Cardiac muscle cell (in vitro differentiated cells and primary cell): ENCODE results near the gene UBR1. TPM values are rescaled to one million over a fixed set of nuclear protein-coding genes. Genes with fewer than 3 reads are reported as not detected.
"Not testable (repeated sequence)": the region's sequence is repeated elsewhere in the genome, so short reads cannot be mapped to it uniquely, and the experiment has no call there.

ENCODE experiments used
- DNase-seq, 2 donors: peaks; one replicate each; pipeline versions ENCODE4 v3.0.0 to v3.0.0-alpha.2; 2010 to 2017; ENCODE audit warnings: low read depth in 1 of 2, low spot score in 1 of 2
- H3K27ac ChIP-seq: fragments of 200-600 bp; sonication (generic); 2 replicates; pipeline ENCODE4 v1.5.1; 2016
- H3K27me3 ChIP-seq: fragments of 200-600 bp; sonication (generic); 2 replicates; pipeline ENCODE4 v1.6.0; 2016; ENCODE audit warnings: control low read depth
- H3K36me3 ChIP-seq: fragments of 200-600 bp; sonication (generic); 2 replicates; pipeline ENCODE4 v1.5.1; 2016; ENCODE audit warnings: control low read depth
- H3K4me1 ChIP-seq: fragments of 200-600 bp; sonication (generic); 2 replicates; pipeline ENCODE4 v1.8.1; 2017; ENCODE audit warnings: low read depth, mild to moderate bottlenecking, mixed run types
- H3K4me3 ChIP-seq: fragments of 200-600 bp; sonication (generic); 2 replicates; pipeline ENCODE4 v1.5.1; 2016; ENCODE audit warnings: mild to moderate bottlenecking
- H3K9me3 ChIP-seq: fragments of 200-600 bp; sonication (generic); 2 replicates; pipeline ENCODE4 v1.5.1; 2017; ENCODE audit warnings: low read depth, mild to moderate bottlenecking, control low read depth
- CTCF ChIP-seq: IDR thresholded peaks from 2 replicates; pipeline ENCODE4 v1.5.1; 2012; ENCODE audit warnings: low read depth, mild to moderate bottlenecking, low read length
- polyA plus RNA-seq: library from polyadenylated mRNA; unstranded; fragments of >200 nt; fragmentation: Nextera tagmentation; extraction: Ambion mirVana; gene quantifications from 2 replicates; pipeline ENCODE4 v1.2.1, GENCODE V29; 2016
- total RNA-seq: library from RNA; depleted of rRNA; stranded (reverse); fragments of >200 nt; gene quantifications from 2 replicates; pipeline ENCODE4 v1.2.3, GENCODE V29; 2016

UBR1 gene
- total and polyA plus RNA-seq, 2 experiments from 2014 or later, result 15.1 to 20.6 TPM

DNA sequence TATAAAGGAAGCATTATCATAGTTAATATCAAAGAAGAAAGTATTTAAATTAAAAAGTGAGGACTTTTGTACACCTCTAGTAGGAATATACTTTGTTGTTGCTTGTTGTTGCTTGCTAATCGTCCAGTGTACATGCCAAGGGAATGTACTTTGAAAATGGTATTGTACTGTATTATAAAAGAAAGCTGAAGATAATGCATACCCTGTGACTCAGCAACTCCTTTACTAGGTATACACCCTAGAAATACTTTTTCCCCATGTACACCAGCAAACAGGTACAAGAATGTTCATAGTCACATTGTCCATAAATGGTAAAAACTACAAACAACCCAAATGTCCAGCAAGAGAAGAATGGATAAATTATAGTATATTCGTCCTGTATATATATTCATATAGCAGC lies 197.3 kb downstream of the UBR1 start:
- no peak for TF ChIP-seq CTCF
- no peak overlapping the region for H3K4me3 ChIP-seq

DNA sequence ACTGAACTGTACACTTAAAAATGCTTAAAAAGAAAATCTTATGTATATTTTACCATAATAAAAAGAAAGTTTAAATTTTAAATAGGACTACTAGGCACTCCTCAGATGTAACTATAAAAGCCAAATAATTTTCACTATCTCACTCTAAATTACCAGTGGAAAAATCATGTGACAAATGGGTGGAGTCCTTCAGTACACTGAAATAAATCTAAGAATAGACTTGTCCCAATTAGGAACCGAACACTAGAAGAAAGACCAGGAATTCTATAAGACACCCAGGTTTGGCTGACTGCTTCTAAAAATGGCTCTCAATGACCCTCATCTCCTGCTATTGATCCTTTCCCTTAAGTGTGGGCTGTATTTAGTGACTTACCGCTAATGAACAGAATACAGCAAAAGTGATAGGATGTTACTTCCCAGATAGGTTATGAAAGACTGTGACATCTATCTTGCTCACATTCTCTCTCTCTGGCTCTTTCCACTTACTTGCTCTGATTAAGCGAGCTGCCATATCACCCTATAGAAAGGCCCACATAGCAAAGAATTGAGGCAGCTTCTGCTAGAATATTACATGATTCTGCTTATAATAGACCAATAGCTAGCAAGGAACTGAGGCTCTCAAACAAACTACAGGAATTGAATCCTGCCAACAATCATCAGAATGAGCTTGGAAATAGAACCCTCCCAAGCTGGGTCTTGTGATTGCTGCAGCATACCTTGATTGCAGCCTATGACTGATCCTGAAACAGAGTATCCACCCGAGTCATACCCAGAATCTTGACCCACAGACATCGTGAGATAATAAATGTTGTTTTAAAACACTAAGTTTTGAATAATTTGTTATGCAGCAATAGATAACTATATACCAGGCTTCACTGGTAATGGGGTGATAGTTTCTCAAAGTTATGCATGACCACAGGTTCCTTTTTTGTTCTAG lies 202.2 kb downstream of the UBR1 start:
- Histone ChIP-seq H3K27me3 (no peaks in the 10 kb centered on the region), H3K4me1 (peaks cover 13% of the 10 kb centered on the region), H3K4me3 (no peak overlapping the region), H3K27ac (peak overlapping the region; percentile 54), H3K36me3 (no peaks in the 10 kb centered on the region), H3K9me3 (no peaks in the 10 kb centered on the region)
- no peak for DNase-seq
- TF ChIP-seq CTCF, result no peak

More for the DNA sequence above, 197.3 kb downstream of the UBR1 start:
- Histone ChIP-seq H3K27me3 (no peaks in the 10 kb centered on the region), H3K27ac (no peak overlapping the region), H3K36me3 (no peaks in the 10 kb centered on the region), H3K4me1 (peaks cover 8% of the 10 kb centered on the region), H3K9me3 (no peaks in the 10 kb centered on the region)
- DNase-seq, result no peak

GRCh38 chr15:42893911-42894310 lies 211.9 kb downstream of the UBR1 start:
- H3K9me3 ChIP-seq, H3K27me3 ChIP-seq, H3K27ac ChIP-seq, H3K4me3 ChIP-seq, DNase-seq, H3K36me3 ChIP-seq, H3K4me1 ChIP-seq: not testable (repeated sequence)

Other genes starting within 250 kb of the UBR1 start
- 24.1 and 29.0 TPM in 2 replicates for gene TTBK2, start 185.3 kb downstream of the UBR1 start, total RNA-seq
- gene TTBK2, start 185.3 kb downstream of the UBR1 start, polyA plus RNA-seq, result 11.9 and 18.0 TPM in 2 replicates
- gene TMEM62, start 27.5 kb upstream of the UBR1 start, total RNA-seq, result 8.6 and 9.1 TPM in 2 replicates
- 7.8 and 9.1 TPM in 2 replicates for gene TMEM62, start 27.5 kb upstream of the UBR1 start, polyA plus RNA-seq
- gene CCNDBP1, start 79.4 kb upstream of the UBR1 start, total RNA-seq, result 77.4 and 117 TPM in 2 replicates
- 82.4 and 104 TPM in 2 replicates for gene CCNDBP1, start 79.4 kb upstream of the UBR1 start, polyA plus RNA-seq
- 0.12 and 0.39 TPM in 2 replicates for gene EPB42, start 115.0 kb upstream of the UBR1 start, total RNA-seq
- 0.94 TPM in 1 of 2 replicates, not detected in the other for gene EPB42, start 115.0 kb upstream of the UBR1 start, polyA plus RNA-seq
- gene TGM5, start 160.9 kb upstream of the UBR1 start, total RNA-seq, result not detected in 2 replicates
- gene TGM5, start 160.9 kb upstream of the UBR1 start, polyA plus RNA-seq, result not detected in 2 replicates
- not detected in 2 replicates for gene TGM7, start 196.2 kb upstream of the UBR1 start, total RNA-seq
- not detected in 2 replicates for gene TGM7, start 196.2 kb upstream of the UBR1 start, polyA plus RNA-seq
- 5.3 and 8.2 TPM in 2 replicates for gene LCMT2, start 224.5 kb upstream of the UBR1 start, total RNA-seq
- 7.7 and 11.6 TPM in 2 replicates for gene LCMT2, start 224.5 kb upstream of the UBR1 start, polyA plus RNA-seq